ENCODE results near the gene UMAD1. TPM values are rescaled to one million over a fixed set of nuclear protein-coding genes. Genes with fewer than 3 reads are reported as not detected.
"Not testable (repeated sequence)": the region's sequence is repeated elsewhere in the genome, so short reads cannot be mapped to it uniquely, and the experiment has no call there.

UMAD1 gene
- total RNA-seq, 2 experiments from 2014 or later, result 14.4 to 18.4 TPM

GRCh38 chr7:7630626-7631329, 9.8 kb upstream of the UMAD1 start:
- Mint-ChIP-seq H3K4me3 (no peak overlapping the region), H3K27ac (no peak overlapping the region), H3K4me1 (peaks cover 1% of the 10 kb centered on the region), H3K27me3 (no peaks in the 10 kb centered on the region), H3K36me3 (peaks cover 18% of the 10 kb centered on the region), H3K9me3 (peaks cover 13% of the 10 kb centered on the region)
- DNase-seq (no peak), ATAC-seq (ENCODE audit: low read depth) (no peak)
- POLR2A ChIA-PET, result no interaction called here

GRCh38 chr7:7639421-7639820, 1.1 kb upstream of the UMAD1 start:
- Mint-ChIP-seq H3K4me3 (peak overlapping the region; percentile 95), H3K27ac (peak overlapping the region; percentile 96), H3K27me3 (no peaks in the 10 kb centered on the region), H3K36me3 (peaks cover 29% of the 10 kb centered on the region), H3K4me1 (peaks cover 24% of the 10 kb centered on the region), H3K9me3 (no peaks in the 10 kb centered on the region)
- no peak for DNase-seq
- no peak for ATAC-seq (ENCODE audit: low read depth)
- POLR2A ChIA-PET, result interaction anchor here (1.2 to 2.8 kb wide), 4 partner anchors 42 to 559 kb away, joined by 3 to 14 read pairs (median 7); no protein-coding TSS in a partner anchor

DNA sequence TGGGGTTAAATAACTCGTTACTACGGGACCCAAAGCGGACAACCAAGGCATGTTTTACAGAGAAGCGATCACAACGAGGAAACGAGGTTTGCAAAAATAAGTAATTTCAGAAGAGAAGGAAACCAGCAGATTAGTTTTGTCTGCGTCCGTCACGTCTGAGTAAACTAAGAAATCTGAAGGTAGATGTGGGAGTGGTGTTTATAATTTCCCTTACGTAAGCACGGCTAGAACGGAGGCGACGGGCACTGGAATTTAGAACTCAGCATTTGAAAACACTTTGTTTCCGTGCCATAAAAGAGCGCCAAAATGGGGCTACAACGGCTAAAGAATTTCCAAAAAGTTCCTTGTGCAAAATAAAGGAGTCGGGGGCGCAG, 718 bp upstream of the UMAD1 start:
- peaks cover 25% of the 10 kb centered on the region for H3K4me1 Mint-ChIP-seq
- POLR2A ChIA-PET, result interaction anchor here (1.0 to 2.8 kb wide), 8 partner anchors 14 to 558 kb away, joined by 3 to 14 read pairs (median 4); partner anchors contain the start of gene GLCCI1
- H3K27me3 Mint-ChIP-seq, result no peaks in the 10 kb centered on the region
- DNase-seq, result no peak
- peak overlapping the region; percentile 96 for H3K27ac Mint-ChIP-seq
- H3K4me3 Mint-ChIP-seq, result peak overlapping the region; percentile 95
- peaks cover 32% of the 10 kb centered on the region for H3K36me3 Mint-ChIP-seq
- peak; percentile 6 for ATAC-seq (ENCODE audit: low read depth)
- no peaks in the 10 kb centered on the region for H3K9me3 Mint-ChIP-seq

DNA sequence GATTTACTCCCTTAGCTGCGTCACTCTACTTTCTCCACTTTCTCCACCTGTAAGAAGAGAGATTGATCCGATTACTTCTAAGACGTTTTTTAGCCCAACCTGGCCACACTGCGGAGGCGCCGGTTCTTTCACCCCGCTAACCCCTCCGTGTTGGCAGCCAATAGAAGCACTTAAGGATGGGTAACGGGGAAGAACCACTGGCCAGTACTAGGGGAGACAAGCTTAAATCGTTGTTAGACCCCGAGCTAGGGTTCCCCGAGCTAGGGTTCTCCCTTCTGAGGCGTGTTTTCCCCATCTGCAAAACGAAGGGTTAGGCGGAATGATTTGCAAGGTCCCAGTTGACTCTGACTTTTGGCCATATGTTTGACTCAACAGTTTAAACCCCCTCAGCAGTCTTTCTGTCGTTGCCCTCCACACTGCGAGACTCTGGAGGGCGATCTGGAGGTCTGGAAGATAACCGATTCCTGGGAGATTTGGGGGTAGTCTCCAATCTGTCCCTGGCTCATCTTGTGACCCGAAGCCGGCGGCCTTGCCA, 644 bp downstream of the UMAD1 start:
- Mint-ChIP-seq H3K36me3 (peaks cover 30% of the 10 kb centered on the region), H3K4me3 (peak overlapping the region; percentile 95), H3K9me3 (no peaks in the 10 kb centered on the region), H3K4me1 (peaks cover 25% of the 10 kb centered on the region), H3K27me3 (no peaks in the 10 kb centered on the region), H3K27ac (peak overlapping the region; percentile 96)
- peak; percentile 9 for ATAC-seq (ENCODE audit: low read depth)
- POLR2A ChIA-PET, result interaction anchor here (1.1 to 2.8 kb wide), 10 partner anchors 40 to 557 kb away, joined by 3 to 14 read pairs (median 3); partner anchors contain the start of genes GLCCI1 and MIOS
- peak; percentile 60 for DNase-seq

- ATAC-seq (ENCODE audit: low read depth) (no peak), DNase-seq (no peak)
- H3K27ac Mint-ChIP-seq, result peak overlapping the region; percentile 96
- no peaks in the 10 kb centered on the region for H3K9me3 Mint-ChIP-seq
- peaks cover 25% of the 10 kb centered on the region for H3K4me1 Mint-ChIP-seq
- H3K4me3 Mint-ChIP-seq, result peak overlapping the region; percentile 95
- peaks cover 27% of the 10 kb centered on the region for H3K36me3 Mint-ChIP-seq
- POLR2A ChIA-PET, result interaction anchor here (0.7 to 2.8 kb wide), 3 partner anchors 51 to 461 kb away, joined by 3 to 14 read pairs (median 3); no protein-coding TSS in a partner anchor
- no peaks in the 10 kb centered on the region for H3K27me3 Mint-ChIP-seq
Observed at GRCh38 chr7:7642081-7642480, 1.5 kb downstream of the UMAD1 start.

GRCh38 chr7:7647495-7648036, 7.0 kb downstream of the UMAD1 start:
- no peaks in the 10 kb centered on the region for H3K27me3 Mint-ChIP-seq
- no peaks in the 10 kb centered on the region for H3K9me3 Mint-ChIP-seq
- ATAC-seq (ENCODE audit: low read depth) (no peak), DNase-seq (no peak)
- H3K36me3 Mint-ChIP-seq, result peaks cover 19% of the 10 kb centered on the region
- H3K4me3 Mint-ChIP-seq, result no peak overlapping the region
- peaks cover 15% of the 10 kb centered on the region for H3K4me1 Mint-ChIP-seq
- POLR2A ChIA-PET, result no interaction called here
- no peak overlapping the region for H3K27ac Mint-ChIP-seq

DNA sequence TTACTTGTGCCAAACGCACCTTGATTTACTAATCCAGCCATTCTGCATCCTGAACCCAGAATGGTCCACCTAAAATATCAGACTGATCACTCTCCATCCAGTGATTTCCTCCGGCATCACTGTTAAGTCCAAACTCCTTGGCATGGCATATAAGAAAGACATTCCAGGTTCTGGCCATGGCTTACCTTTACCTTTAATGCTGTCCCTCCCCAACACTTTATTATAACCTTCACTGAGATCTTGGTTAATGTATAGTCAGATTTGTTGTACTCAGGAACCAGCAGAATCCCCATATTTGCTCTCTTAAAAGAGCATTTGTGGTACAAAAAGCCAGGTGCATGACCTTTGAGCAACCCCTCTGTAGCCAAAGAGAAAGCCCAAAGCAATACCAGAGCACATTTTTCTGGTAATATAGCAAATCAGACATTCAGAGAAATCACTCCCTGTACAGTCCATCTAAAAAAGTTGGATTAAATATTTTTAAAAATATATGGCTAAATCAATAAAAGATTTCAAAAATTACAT, 10.2 kb downstream of the UMAD1 start:
- POLR2A ChIA-PET, result no interaction called here
- Mint-ChIP-seq H3K4me1 (peaks cover 17% of the 10 kb centered on the region), H3K27ac (no peak overlapping the region), H3K36me3 (peaks cover under 1% of the 10 kb centered on the region), H3K4me3 (no peak overlapping the region), H3K9me3 (peaks cover 2% of the 10 kb centered on the region), H3K27me3 (no peaks in the 10 kb centered on the region)
- no peak for DNase-seq
- no peak for ATAC-seq (ENCODE audit: low read depth)

GRCh38 chr7:7651479-7651878, 10.9 kb downstream of the UMAD1 start:
- Mint-ChIP-seq H3K27me3 (no peaks in the 10 kb centered on the region), H3K9me3 (peaks cover 4% of the 10 kb centered on the region), H3K4me3 (no peak overlapping the region), H3K4me1 (peaks cover 17% of the 10 kb centered on the region), H3K27ac (no peak overlapping the region), H3K36me3 (peaks cover 3% of the 10 kb centered on the region)
- POLR2A ChIA-PET, result no interaction called here
- DNase-seq (no peak), ATAC-seq (ENCODE audit: low read depth) (no peak)

DNA sequence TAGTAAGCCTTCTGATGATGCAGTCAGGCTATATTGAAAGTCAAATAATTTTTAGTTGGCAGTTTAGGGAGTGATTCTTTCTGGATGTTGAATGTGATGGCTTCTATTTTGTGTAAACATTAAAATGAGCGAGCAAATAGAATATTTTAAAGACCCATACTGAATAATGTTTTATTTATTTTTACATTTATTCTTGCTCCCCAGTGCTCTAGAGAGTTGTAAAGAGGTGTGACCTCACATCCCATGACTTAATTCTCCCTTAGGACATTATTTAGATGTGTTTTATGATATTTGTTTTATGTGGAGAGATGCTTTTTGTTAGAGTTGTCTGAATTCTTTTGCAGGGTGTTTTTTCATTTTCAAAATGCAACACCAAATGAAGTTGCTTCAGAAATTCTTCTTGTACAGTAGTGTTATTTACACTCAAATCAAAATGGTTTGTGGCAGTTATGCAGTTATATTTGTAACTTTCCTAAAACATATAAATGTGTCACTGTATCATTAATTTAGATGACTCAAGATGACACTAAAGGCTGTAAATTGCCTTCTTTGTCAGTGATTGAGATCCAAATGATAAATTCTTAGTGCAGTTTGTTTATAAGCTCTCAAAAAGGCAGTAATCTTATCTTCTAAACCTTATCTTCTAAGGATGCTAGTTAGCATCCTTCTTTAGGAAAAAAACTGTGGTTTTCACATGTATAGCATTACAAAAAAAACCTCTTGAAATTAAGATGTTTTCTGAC, 12.4 kb downstream of the UMAD1 start:
- POLR2A ChIA-PET, result interaction anchor here (1.1 kb wide), 1 partner anchor 13 kb away, joined by 3 read pairs; the partner anchor contains the start of gene UMAD1
- Mint-ChIP-seq H3K27ac (no peak overlapping the region), H3K4me1 (peaks cover 17% of the 10 kb centered on the region), H3K27me3 (no peaks in the 10 kb centered on the region), H3K9me3 (peaks cover 11% of the 10 kb centered on the region), H3K36me3 (peaks cover 16% of the 10 kb centered on the region), H3K4me3 (no peak overlapping the region)
- DNase-seq, result no peak
- no peak for ATAC-seq (ENCODE audit: low read depth)

- H3K36me3 Mint-ChIP-seq, result peaks cover 23% of the 10 kb centered on the region
- no peaks in the 10 kb centered on the region for H3K27me3 Mint-ChIP-seq
- peaks cover 17% of the 10 kb centered on the region for H3K4me1 Mint-ChIP-seq
- ATAC-seq (ENCODE audit: low read depth), result no peak
- no peak for DNase-seq
- no peak overlapping the region for H3K27ac Mint-ChIP-seq
- peaks cover 13% of the 10 kb centered on the region for H3K9me3 Mint-ChIP-seq
- H3K4me3 Mint-ChIP-seq, result no peak overlapping the region
- POLR2A ChIA-PET, result interaction anchor here (1.1 kb wide), 1 partner anchor 13 kb away, joined by 3 read pairs; the partner anchor contains the start of gene UMAD1
Observed at GRCh38 chr7:7653593-7654187, 13.1 kb downstream of the UMAD1 start.

DNA sequence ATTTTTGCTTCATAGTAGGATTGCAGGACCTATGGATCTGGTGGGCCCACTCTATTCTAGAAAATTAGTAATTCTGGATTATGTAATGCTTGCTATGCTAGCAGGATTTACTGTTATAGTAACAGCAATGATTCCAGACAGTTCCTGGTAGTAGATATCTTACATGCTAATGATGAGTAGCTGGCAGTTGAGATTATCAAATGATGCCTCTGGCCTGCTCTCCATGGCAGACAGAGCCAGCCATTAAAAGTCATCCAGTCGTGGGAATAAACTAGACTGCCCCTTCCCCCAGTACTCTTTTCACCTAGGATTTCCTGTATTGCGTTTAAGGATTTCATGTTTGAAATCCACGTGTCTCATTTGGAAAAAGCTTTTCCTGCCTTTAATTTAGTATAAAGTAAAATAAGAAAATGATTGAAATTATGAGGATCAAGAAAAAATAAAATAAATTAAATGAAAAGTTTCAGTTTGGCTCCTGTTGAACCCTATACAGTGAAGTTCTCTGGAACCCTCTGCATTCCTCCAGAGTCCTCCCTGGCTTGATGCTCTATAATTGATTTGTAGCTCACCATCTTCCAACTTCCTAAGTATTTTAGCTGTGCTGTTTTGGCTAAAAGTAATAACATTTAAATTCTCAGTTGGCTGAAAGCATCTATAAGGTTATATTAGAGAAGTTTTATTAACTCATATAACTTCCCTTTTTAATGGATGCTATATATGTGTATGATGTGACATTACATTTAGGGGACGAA, 14.6 kb downstream of the UMAD1 start:
- Mint-ChIP-seq H3K27me3 (no peaks in the 10 kb centered on the region), H3K4me1 (peaks cover 17% of the 10 kb centered on the region), H3K27ac (no peak overlapping the region), H3K9me3 (peaks cover 21% of the 10 kb centered on the region), H3K36me3 (peaks cover 33% of the 10 kb centered on the region), H3K4me3 (no peak overlapping the region)
- DNase-seq (no peak), ATAC-seq (ENCODE audit: low read depth) (no peak)
- POLR2A ChIA-PET, result no interaction called here

DNA sequence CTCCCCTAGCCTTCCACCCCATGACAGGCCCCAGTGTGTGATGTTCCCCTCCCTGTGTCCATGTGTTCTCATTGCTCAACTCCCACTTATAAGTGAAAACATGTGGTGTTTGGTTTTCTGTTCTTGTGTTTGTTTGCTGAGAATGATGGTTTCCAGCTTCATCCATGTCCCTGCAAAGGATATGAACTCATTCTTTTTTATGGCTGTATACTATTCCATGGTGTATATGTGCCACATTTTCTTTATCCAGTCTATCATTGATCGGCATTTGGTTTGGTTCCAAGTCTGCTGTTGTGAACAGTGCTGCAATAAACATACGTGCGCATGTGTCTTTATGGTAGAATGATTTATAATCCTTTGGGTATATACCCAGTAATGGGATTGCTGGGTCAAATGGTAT, 15.9 kb downstream of the UMAD1 start:
- Mint-ChIP-seq H3K9me3 (peaks cover 21% of the 10 kb centered on the region), H3K4me1 (peaks cover 14% of the 10 kb centered on the region), H3K36me3 (peaks cover 41% of the 10 kb centered on the region)
- H3K4me3 Mint-ChIP-seq; ATAC-seq (ENCODE audit: low read depth); H3K27me3 Mint-ChIP-seq; DNase-seq; H3K27ac Mint-ChIP-seq; POLR2A ChIA-PET: not testable (repeated sequence)
